ENCODE measurements around the gene EVL. TPM values are rescaled to one million over a fixed set of nuclear protein-coding genes. Genes with fewer than 3 reads are reported as not detected.

EVL gene
- total RNA-seq, 1 donor = 14.4 TPM

DNA sequence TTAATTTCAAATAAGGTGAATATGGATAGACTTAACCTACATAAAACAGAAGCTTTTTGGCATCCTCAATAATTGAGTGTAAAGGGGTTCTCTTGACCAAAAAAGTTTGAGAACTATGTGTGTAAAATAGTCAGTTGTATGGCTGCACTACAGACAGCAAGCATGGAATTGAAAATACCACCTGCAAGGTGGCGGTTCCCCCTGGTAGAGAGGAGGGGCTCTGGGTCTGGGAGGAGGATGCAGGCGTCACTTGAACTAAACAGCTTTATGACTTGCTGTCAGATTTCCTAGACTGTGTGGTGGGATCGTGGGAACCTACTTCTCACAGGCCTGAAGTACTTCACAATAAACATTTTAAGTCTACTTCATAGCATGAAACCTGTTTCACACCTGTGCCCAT, 6.3 kb downstream of the EVL start:
- TF ChIP-seq CTCF (IDR thresholded peaks at IDR 0.05; ENCODE audit: insufficient read depth, low read length) = no peak
- H3K4me3 ChIP-seq (ENCODE audit: low read depth, low read length) = no peak overlapping the region
- DNase-seq (ENCODE audit: low read depth) = no peak

- DNase-seq (ENCODE audit: low read depth) = no peak
- no peak for TF ChIP-seq CTCF (IDR thresholded peaks at IDR 0.05; ENCODE audit: insufficient read depth, low read length)
- H3K4me3 ChIP-seq (ENCODE audit: low read depth, low read length) = no peak overlapping the region
These were observed 7.6 kb downstream of the EVL start for GRCh38 chr14:100072783-100073346.

- no peak for DNase-seq (ENCODE audit: low read depth)
- no peak for TF ChIP-seq CTCF (IDR thresholded peaks at IDR 0.05; ENCODE audit: insufficient read depth, low read length)
- no peak overlapping the region for H3K4me3 ChIP-seq (ENCODE audit: low read depth, low read length)
These were observed 8.6 kb downstream of the EVL start for GRCh38 chr14:100073576-100074430.

GRCh38 chr14:100074431-100075100, 9.3 kb downstream of the EVL start:
- H3K4me3 ChIP-seq (ENCODE audit: low read depth, low read length) = no peak overlapping the region
- no peak for DNase-seq (ENCODE audit: low read depth)
- no peak for TF ChIP-seq CTCF (IDR thresholded peaks at IDR 0.05; ENCODE audit: insufficient read depth, low read length)

DNA sequence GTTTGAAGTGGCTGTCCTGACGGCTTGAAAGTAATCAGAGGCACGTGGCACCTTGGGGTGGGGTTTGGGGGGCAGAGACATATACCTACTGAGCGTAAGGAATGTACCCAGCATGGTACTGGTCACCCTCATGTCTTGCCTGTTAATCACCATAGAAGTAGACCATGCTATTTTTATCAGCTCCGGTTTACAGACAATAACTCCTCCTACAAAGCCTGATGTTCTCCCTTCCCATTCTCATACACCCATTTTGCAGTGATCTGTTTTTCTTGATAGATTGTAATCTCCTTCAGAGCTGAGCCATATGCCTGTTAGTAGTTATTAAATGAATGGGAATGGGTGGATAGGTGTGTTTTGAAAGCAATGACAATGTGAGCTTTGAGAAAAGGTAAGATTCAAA, 10.5 kb downstream of the EVL start:
- no peak for TF ChIP-seq CTCF (IDR thresholded peaks at IDR 0.05; ENCODE audit: insufficient read depth, low read length)
- DNase-seq (ENCODE audit: low read depth) = no peak
- no peak overlapping the region for H3K4me3 ChIP-seq (ENCODE audit: low read depth, low read length)

GRCh38 chr14:100076133-100076532, 10.9 kb downstream of the EVL start:
- no peak overlapping the region for H3K4me3 ChIP-seq (ENCODE audit: low read depth, low read length)
- TF ChIP-seq CTCF (IDR thresholded peaks at IDR 0.05; ENCODE audit: insufficient read depth, low read length) = peak; percentile 38
- peak; percentile 27 for DNase-seq (ENCODE audit: low read depth)
